ENCODE measurements around the gene PCED1B. TPM values are rescaled to one million over a fixed set of nuclear protein-coding genes. Genes with fewer than 3 reads are reported as not detected.

Gene PCED1B
- total and polyA plus RNA-seq, 4 donors, result 2.2 to 8.2 (median 3.8) TPM

- H3K9ac ChIP-seq (ENCODE audit: insufficient read depth in 1 of 2, low read length in 2 of 2), result no peak overlapping the region
- H3K27ac ChIP-seq (ENCODE audit: low read depth in 1 of 2, low read length in 1 of 2), result no peak overlapping the region
- ATAC-seq (ENCODE audit: insufficient read depth, low FRiP score) (no peak), DNase-seq (peak in 2 of 3 donors; percentile 53 to 61)
- H3K36me3 ChIP-seq (ENCODE audit: control insufficient read depth in 4 of 4, insufficient read depth in 4 of 4, low read length in 4 of 4), result no peaks in the 10 kb centered on the region
- H3K4me3 ChIP-seq, result no peak overlapping the region
- no peak for TF ChIP-seq CTCF (IDR thresholded peaks at IDR 0.05; ENCODE audit: control extremely low read depth, extremely low read depth)
- H3K4me1 ChIP-seq (ENCODE audit: control insufficient read depth in 5 of 5, insufficient read depth in 5 of 5, low read length in 5 of 5), result peaks cover 0 to 40% (median 10%) of the 10 kb centered on the region in 5 donors
- peaks cover 0 to 7% (median 0%) of the 10 kb centered on the region in 3 donors for H3K27me3 ChIP-seq (ENCODE audit: control insufficient read depth in 3 of 3, insufficient read depth in 3 of 3, low read length in 2 of 3)
- no peaks in the 10 kb centered on the region for H3K9me3 ChIP-seq (ENCODE audit: control insufficient read depth in 4 of 4, insufficient read depth in 3 of 4, low read length in 3 of 4)
- WGBS, 2 donors, result 71 to 75% methylated on average over 3 of the region's 3 CpGs
Measured at GRCh38 chr12:47272412-47273190, 193.2 kb downstream of the PCED1B start.

- H3K4me1 ChIP-seq (ENCODE audit: control insufficient read depth in 5 of 5, insufficient read depth in 5 of 5, low read length in 5 of 5), result peaks cover 3 to 42% (median 10%) of the 10 kb centered on the region in 5 donors
- no peaks in the 10 kb centered on the region for H3K9me3 ChIP-seq (ENCODE audit: control insufficient read depth in 4 of 4, insufficient read depth in 3 of 4, low read length in 3 of 4)
- 58 to 77% methylated on average over 4 of the region's 4 CpGs for WGBS, 2 donors
- H3K27ac ChIP-seq (ENCODE audit: low read depth in 1 of 2, low read length in 1 of 2), result no peak overlapping the region
- H3K4me3 ChIP-seq, result no peak overlapping the region
- H3K9ac ChIP-seq (ENCODE audit: insufficient read depth in 1 of 2, low read length in 2 of 2), result no peak overlapping the region
- ATAC-seq (ENCODE audit: insufficient read depth, low FRiP score), result no peak
- TF ChIP-seq CTCF (IDR thresholded peaks at IDR 0.05; ENCODE audit: control extremely low read depth, extremely low read depth), result no peak
- no peaks in the 10 kb centered on the region for H3K36me3 ChIP-seq (ENCODE audit: control insufficient read depth in 4 of 4, insufficient read depth in 4 of 4, low read length in 4 of 4)
- H3K27me3 ChIP-seq (ENCODE audit: control insufficient read depth in 3 of 3, insufficient read depth in 3 of 3, low read length in 2 of 3), result peaks cover 0 to 7% (median 0%) of the 10 kb centered on the region in 3 donors
- no peak for DNase-seq
Measured at GRCh38 chr12:47273191-47273626, 193.8 kb downstream of the PCED1B start.

GRCh38 chr12:47274760-47275159 is 195.3 kb downstream of the PCED1B start:
- no peak overlapping the region for H3K4me3 ChIP-seq
- H3K27me3 ChIP-seq (ENCODE audit: control insufficient read depth in 3 of 3, insufficient read depth in 3 of 3, low read length in 2 of 3), result peaks cover 0 to 7% (median 0%) of the 10 kb centered on the region in 3 donors
- no peak overlapping the region for H3K9ac ChIP-seq (ENCODE audit: insufficient read depth in 1 of 2, low read length in 2 of 2)
- DNase-seq (no peak), ATAC-seq (ENCODE audit: insufficient read depth, low FRiP score) (no peak)
- TF ChIP-seq CTCF (IDR thresholded peaks at IDR 0.05; ENCODE audit: control extremely low read depth, extremely low read depth), result no peak
- H3K4me1 ChIP-seq (ENCODE audit: control insufficient read depth in 5 of 5, insufficient read depth in 5 of 5, low read length in 5 of 5), result peaks cover 3 to 42% (median 10%) of the 10 kb centered on the region in 5 donors
- H3K27ac ChIP-seq (ENCODE audit: low read depth in 1 of 2, low read length in 1 of 2), result no peak overlapping the region
- 81 to 84% methylated on average over 2 of the region's 2 CpGs for WGBS, 2 donors
- no peaks in the 10 kb centered on the region for H3K36me3 ChIP-seq (ENCODE audit: control insufficient read depth in 4 of 4, insufficient read depth in 4 of 4, low read length in 4 of 4)
- no peaks in the 10 kb centered on the region for H3K9me3 ChIP-seq (ENCODE audit: control insufficient read depth in 4 of 4, insufficient read depth in 3 of 4, low read length in 3 of 4)

Measured in lung (tissue), 12 donors.